ENCODE data around the gene FSCN2. TPM values are rescaled to one million over a fixed set of nuclear protein-coding genes. Genes with fewer than 3 reads are reported as not detected.
A peak's percentile ranks its signal among the peaks of the same experiment; 100 is the strongest.

Gene FSCN2
- total RNA-seq, 6 experiments from 2014 or later = 0.71 to 1.4 (median 0.99) TPM

- TF ChIP-seq CTCF (IDR thresholded peaks at IDR 0.05) = no peak
- Mint-ChIP-seq H3K27me3 (ENCODE audit: insufficient read depth) (peaks cover 5% of the 10 kb centered on the region), H3K36me3 (ENCODE audit: low read depth) (peaks cover 3% of the 10 kb centered on the region; the same call in 1 of the 2 replicates), H3K27ac (no peak overlapping the region), H3K4me1 (ENCODE audit: low read depth) (peaks cover 15% of the 10 kb centered on the region), H3K9me3 (no peaks in the 10 kb centered on the region), H3K4me3 (no peak overlapping the region)
- DNase-seq = no peak
Observed at GRCh38 chr17:81481815-81482505, 46.2 kb upstream of the FSCN2 start.

- Mint-ChIP-seq H3K36me3 (ENCODE audit: low read depth) (no peaks in the 10 kb centered on the region), H3K4me1 (ENCODE audit: low read depth) (peaks cover 15% of the 10 kb centered on the region), H3K27me3 (ENCODE audit: insufficient read depth) (peaks cover 5% of the 10 kb centered on the region), H3K9me3 (no peaks in the 10 kb centered on the region), H3K27ac (no peak overlapping the region), H3K4me3 (no peak overlapping the region)
- TF ChIP-seq CTCF (IDR thresholded peaks at IDR 0.05) = no peak
- no peak for DNase-seq
Observed at GRCh38 chr17:81482673-81483072, 45.5 kb upstream of the FSCN2 start.

GRCh38 chr17:81483085-81483861, 44.9 kb upstream of the FSCN2 start:
- DNase-seq = no peak
- Mint-ChIP-seq H3K36me3 (ENCODE audit: low read depth) (no peaks in the 10 kb centered on the region), H3K4me1 (ENCODE audit: low read depth) (peaks cover 15% of the 10 kb centered on the region), H3K27me3 (ENCODE audit: insufficient read depth) (peaks cover 3% of the 10 kb centered on the region), H3K9me3 (no peaks in the 10 kb centered on the region), H3K27ac (no peak overlapping the region), H3K4me3 (no peak overlapping the region)
- TF ChIP-seq CTCF (IDR thresholded peaks at IDR 0.05) = no peak

GRCh38 chr17:81483862-81484194, 44.3 kb upstream of the FSCN2 start:
- peaks cover 3% of the 10 kb centered on the region for H3K27me3 Mint-ChIP-seq (ENCODE audit: insufficient read depth)
- no peak overlapping the region for H3K27ac Mint-ChIP-seq
- no peak for DNase-seq
- H3K36me3 Mint-ChIP-seq (ENCODE audit: low read depth) = no peaks in the 10 kb centered on the region
- H3K4me1 Mint-ChIP-seq (ENCODE audit: low read depth) = peaks cover 15% of the 10 kb centered on the region
- no peak for TF ChIP-seq CTCF (IDR thresholded peaks at IDR 0.05)
- no peak overlapping the region for H3K4me3 Mint-ChIP-seq
- no peaks in the 10 kb centered on the region for H3K9me3 Mint-ChIP-seq

GRCh38 chr17:81484195-81484979, 43.8 kb upstream of the FSCN2 start:
- peak; percentile 100 for TF ChIP-seq CTCF (IDR thresholded peaks at IDR 0.05)
- no peak overlapping the region for H3K4me3 Mint-ChIP-seq
- H3K4me1 Mint-ChIP-seq (ENCODE audit: low read depth) = peaks cover 15% of the 10 kb centered on the region
- no peak overlapping the region for H3K27ac Mint-ChIP-seq
- no peaks in the 10 kb centered on the region for H3K9me3 Mint-ChIP-seq
- DNase-seq = peak; percentile 67
- H3K36me3 Mint-ChIP-seq (ENCODE audit: low read depth) = no peaks in the 10 kb centered on the region
- peaks cover 3% of the 10 kb centered on the region for H3K27me3 Mint-ChIP-seq (ENCODE audit: insufficient read depth)
